ENCODE data around the gene IL7R.

- TF ChIP-seq CTCF (IDR thresholded peaks at IDR 0.05; ENCODE audit: insufficient read depth, low read length) (no peak), POLR2AphosphoS5 (IDR thresholded peaks at IDR 0.05; ENCODE audit: low read depth) (no peak), REST (IDR thresholded peaks at IDR 0.05; ENCODE audit: insufficient replicate concordance, low read depth) (no peak), GABPA (IDR thresholded peaks at IDR 0.05; ENCODE audit: low read depth) (no peak)
Observed at GRCh38 chr5:35826056-35826455, 30.6 kb upstream of the IL7R start.

All from HL-60 (cell line).